M059J (cell line): ENCODE measurements around the gene NOTCH1. TPM values are rescaled to one million over a fixed set of nuclear protein-coding genes. Genes with fewer than 3 reads are reported as not detected.

Experiments
- DNase-seq: peaks from one replicate; pipeline ENCODE4 v3.0.0-alpha.2; 2012; ENCODE audit warnings: low read depth
- total RNA-seq: library from RNA; depleted of rRNA; stranded (reverse); fragments of >200 nt; shearing (Covaris generic); gene quantifications from 2 replicates; pipeline ENCODE4 v1.2.3, GENCODE V29; 2014

Gene NOTCH1
- total RNA-seq, 1 experiment from 2014 or later, result 12.1 TPM

DNA sequence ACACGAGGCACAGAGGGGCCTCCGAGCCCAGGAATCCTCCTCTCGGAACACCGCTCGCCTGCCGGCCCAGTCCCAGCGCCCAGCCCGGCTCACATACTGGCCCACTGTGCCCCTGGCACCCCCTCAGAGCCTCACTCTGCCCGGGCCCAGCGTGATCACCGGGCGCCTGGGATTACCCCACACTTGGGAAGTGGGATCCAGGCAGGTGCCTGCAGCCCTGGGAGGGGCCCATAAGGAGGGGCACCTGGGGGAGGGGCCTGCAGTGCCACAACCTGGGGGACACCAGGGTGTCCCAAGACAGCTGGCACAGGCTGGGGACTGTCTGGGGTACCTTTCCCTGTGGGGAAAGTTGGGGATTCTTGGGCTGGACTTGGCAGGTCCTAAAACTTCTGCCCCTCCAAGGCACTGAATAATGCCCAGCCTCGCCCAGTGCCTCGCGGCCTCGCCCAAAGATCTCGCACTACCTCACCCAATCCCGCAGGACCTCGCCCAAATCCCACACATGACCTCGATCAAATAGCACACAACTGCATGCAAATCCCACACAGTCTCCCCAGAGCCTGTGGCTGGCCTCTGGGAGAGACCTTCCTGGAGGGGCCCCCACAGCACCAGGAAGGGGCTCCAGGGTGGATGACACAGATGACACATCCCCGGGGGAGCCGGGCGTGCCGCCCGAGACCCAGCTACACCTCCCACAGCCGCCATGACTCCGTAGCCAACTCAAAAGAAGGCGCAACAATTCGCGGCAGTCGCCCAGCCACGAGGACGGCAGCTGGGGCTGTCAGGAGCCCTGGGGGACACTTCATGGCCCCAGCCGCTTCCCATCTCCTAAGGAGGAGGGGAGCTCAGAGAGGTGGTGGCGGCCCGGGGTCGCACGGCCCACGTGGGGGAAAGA is 13.7 kb downstream of the NOTCH1 start:
- no peak for DNase-seq

DNA sequence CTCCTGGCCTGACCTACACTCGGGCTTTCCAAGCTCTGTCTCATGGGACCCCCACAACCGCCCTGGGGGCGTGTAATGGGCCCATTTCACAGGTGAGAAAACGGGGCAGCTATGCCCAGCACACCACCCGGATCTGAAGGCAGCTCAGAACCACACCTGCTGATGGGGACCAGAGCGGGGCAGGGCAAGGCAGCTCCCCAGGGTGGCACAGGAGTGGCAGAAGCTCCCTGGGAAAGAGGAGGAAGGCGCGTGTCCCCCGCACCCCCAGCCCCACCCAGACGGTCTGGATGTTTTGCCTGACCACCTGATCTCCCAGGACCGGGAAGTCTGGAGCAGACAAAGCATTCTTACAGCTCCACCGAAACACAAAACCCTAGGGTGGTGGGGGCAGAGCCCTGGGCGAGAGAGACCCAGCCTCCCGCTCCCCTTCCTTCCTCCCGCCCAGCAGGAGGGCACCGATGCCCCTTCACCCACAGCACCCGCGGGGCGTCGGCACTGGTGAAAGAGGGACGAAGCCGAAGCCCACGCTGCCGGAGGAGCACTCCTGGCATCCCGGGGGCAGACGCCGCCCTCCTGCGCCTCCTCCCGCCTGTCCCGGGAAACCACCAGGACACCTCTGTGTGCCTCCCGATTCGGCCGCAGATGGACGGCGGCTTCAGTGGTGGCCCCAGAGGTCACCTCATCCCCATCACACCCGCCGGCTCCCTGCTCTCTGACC is 14.5 kb downstream of the NOTCH1 start:
- DNase-seq, result no peak

DNA sequence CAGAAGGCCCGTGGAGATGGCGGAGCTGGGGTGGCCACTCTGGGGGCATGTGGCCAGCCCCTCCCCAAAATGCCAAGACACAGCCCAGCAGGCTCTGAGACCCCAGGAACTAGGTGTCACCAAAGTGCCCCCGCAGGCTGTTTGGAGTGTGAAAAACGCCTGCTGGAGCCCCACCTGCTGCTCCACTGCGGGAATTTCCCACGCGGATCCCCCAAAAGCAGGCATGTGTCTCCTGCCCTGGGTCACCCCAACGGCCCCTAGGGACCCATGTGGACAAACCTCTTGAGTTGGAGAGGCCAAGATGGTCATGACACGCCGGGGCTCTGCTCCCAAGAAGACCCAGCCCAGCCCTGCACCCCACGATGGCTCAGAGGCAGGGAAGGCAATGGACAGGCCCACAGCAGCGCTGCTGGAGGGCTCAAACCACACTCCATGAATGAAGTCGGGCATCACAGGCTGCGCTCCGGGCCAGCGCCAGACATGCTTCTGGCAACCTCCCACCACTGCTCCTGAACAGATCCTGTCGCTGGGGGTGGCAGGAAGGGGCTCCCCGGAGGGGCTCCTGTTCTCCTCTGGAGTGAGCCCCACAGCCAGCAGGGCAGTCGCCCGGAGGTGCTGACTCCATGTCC is 15.3 kb downstream of the NOTCH1 start:
- no peak for DNase-seq

DNA sequence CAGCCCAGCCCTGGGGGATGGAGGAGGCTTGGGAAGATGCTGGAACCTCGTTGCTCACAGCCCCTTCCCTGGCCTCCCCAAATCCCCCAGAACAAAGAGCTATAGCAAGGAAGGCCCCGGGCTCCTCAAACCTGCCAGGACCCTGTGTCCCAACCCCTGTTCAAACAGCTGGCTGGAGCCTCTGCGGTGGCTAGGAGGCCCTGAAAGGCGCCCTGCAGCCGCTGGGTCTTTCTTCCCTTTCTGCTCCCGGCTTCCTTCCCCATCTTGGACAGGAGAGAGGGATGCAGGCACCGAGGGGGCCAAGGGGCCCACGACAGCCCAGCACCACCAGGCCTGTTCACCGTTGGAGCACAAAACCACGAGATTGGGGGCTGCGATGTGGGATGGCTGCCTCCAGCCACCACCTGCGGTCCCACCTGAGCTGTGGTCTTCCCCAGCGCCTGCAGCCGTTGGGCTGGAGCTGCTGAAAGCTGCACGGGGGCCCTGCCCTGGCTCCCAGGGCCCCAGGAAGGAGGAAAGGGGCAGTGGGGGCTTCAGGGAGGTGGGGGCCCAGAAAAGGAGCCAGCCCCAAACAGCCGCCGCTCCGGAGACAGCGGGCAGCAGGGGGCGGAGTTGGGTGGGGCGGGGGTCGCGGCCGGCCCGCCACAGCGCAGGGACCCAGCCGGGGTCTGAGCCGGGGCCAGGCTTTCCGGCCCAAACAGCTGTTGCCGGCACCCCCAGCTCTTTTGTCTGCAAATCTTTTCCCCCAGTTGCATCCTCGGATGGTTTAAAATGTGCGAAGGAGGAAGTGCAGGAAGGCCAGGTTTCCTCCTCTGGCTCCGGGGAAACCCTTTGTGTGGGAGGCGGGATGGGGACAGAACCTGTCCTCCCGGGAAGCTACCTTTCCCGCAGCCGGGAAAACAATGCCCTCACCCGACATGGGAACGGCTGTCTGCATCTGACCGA is 16.1 kb downstream of the NOTCH1 start:
- no peak for DNase-seq

DNA sequence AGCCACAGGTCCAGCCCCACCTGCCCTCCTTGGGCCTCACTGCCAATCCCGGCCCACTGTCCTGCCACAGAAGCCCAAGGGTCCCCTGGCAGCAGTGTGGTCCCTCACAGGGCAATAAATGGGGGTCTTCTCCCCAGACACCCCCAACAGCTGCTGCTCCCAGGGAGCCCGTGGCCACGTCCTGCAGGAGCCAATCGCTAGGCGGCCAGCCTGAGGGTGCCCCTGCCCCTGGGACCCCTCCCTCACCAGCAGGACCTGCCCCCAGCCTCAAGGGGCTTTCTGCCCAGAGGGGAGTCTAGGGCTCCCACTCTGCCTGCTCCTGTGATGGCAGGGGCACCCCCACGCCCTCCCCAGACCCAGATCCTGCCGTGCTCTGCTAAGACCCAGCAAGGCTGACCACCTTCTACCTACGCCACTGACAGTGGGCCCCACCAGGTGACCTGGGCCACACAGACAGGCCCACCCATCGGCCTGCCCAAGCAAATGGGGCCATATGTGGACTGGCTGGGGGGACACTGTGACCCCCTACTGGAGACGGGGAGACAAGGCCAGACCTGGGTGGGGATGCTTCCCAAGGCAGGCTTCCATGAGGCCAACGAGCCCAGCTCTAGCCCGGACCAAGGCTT is 17.0 kb downstream of the NOTCH1 start:
- no peak for DNase-seq

DNA sequence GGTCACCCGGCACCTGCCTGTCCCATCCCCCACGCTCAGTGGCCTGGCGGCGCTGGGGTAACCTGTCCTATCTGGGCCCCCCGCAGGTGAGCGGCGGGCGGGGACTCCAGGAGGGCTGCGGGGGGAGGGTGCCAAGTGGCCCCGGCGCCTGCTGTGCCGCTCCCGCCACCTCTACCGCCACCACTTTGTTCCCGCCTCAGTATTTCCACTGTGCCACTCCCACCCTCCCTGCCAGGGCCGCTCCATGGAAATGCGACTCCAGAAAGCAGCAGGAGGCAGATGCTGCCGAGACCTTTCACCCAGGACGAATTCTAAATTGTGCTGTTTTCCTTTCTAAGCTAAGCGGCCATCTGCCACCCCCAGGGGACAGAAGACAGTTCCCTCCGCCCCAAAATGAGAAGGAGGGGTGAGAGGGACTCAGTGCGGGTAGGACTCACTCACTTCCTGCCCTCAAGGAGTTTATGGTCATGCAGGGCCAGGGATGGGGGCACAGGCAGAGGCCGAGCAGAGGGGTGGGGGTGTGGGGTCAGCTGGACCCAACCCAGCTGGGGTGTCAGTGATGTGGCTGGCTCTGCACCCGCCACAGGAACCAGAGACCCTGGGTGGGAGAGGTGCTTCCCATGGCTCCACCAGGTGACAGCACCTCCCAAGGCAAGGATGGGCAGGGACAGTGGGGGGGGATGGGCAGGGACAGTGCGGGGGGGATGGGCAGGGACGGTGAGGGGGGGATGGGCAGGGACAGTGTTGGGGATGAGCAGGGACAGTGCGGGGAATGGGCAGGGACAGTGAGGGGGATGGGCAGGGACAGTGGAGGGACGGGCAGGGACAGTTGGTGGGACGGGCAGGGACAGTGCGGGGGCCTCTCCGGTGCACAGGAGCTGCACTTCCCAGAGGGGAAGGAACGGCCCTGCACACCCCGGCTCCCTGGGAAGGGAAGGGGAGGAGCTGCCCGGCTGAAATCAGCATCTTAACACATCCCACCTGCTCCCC is 17.8 kb downstream of the NOTCH1 start:
- no peak for DNase-seq

DNA sequence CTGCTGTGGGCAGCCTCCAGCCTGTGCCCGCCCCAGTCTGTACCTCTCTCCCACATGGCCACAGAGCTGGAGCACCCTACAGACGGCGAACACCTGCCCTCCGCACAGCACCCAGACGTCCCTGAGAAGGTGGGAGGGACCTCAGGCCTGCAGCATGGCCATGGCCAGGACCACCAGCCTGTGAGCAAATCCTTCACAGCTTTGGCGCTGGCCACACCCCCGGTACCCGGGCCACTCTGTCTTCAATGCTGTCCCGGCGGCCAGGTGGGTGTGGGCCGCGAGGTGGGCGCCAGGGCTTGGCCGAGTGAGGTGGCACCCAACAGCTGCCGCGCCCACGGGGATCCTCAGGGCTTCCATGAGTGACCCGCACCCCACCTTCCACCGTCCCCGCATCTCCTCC is 18.7 kb downstream of the NOTCH1 start:
- DNase-seq, result no peak

DNA sequence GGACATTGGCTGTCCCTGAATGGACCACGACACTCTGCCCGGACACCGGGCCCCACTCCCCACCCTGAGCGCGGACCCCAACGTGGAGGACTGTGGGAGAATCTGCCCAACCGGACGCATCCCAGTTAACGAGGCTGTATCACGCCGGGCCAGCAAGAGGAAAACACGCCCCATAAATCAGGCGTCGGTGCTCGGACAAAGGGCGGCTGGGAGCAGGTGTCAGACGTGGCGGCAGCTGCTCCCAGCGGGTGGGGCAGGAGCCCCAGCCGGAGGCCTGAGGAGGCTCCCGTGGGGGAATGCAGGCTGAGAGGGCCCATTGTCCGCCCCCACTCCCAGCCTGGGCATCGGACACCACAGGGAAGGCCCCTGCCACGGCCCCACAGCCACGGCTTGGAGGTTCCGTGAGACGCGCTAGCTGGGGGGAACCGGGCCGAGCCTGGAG is 19.2 kb downstream of the NOTCH1 start:
- DNase-seq, result no peak

DNA sequence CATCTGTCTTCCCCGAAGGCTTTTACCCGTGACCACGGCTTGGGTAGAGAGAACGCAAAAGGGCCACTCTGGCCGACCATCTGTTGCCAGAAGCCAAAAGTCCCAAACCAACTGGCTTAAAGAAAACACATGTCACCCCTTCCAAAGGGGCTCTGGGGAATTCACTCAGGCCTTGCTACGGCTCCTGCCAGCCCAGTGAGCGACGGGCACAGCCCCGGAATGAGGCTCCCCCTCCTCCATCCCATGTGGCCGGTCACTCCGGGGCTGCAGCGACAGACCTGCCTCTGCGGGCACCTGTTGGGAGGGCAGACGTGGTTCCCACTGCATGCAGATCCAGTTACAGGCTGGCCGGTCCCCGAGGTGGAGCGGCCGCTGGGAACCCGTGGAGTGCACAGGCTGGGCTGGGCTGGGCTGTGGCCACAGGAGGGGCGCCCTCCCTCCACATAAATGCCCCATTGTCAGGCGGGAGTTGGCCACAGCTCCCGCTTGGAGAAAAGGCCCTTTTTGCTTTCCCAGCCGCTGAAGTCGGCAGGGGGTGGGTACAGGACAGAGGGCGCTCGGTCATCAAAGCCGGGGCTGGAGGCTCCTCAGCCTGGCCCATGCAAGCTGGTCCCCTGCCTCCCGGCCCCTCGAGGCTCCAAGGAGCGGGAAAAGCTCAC is 19.9 kb downstream of the NOTCH1 start:
- DNase-seq, result peak; percentile 24

DNA sequence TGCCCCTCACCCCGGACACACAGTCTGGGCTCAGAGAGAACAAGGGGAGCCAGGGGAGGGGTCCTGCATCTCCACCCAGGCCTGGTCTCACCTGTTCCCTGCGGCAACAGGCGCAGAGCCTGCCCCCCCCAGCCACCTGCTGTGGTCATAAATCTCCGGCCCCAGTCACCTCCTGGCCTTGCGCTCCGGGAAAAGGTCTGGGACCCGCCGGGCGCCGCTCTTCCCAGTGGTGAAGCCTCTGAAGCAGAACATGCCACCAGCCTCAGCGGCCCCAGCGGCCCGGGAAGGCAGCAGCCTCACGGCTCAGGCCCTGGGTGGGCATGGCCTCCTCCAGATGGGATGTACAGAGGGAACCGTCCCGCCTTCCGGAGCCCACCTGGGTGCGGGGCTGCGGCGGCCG is 20.6 kb downstream of the NOTCH1 start:
- no peak for DNase-seq

DNA sequence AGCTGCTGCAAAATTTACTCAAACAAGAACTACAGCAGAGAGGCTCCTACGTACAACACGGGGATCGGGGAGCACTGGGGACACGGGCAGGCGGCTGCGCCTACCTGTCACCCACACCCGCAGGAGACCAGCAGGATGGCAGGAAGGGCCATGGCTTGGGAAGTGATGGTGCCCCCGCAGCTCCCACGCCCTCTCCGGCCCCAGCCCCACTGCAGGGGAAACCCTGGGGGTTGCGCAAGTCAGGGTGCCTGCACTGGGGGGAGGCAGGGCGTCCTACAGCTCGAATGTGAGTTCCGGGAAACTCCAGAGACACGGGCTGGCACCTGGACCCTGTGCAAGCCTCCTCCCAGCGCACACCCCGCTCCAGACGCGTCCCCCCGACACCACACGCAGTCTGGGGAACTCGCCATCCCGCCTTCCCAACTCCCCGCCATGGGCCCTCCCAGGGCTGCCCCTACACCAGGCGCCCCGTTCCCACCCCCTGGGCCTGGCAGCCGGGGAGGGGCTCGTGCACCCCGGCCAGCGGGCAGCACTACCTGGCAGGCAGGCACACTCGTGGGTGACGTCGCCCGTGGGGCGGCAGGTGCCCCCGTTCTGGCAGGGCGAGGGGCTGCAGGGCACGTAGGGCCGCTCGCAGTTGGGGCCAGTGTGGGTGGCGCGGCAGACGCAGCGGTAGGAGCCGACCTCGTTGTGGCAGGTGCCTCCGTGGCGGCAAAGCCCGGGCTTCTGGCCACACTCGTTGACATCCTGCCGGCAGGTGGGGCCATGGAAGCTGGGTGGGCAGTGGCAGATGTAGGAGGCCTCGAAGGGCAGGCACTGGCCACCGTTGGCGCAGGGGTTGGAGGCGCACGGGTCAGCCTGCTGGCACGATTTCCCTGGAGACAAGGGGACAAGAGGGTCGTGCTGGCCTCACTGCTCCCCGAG is 23.3 kb downstream of the NOTCH1 start:
- no peak for DNase-seq

DNA sequence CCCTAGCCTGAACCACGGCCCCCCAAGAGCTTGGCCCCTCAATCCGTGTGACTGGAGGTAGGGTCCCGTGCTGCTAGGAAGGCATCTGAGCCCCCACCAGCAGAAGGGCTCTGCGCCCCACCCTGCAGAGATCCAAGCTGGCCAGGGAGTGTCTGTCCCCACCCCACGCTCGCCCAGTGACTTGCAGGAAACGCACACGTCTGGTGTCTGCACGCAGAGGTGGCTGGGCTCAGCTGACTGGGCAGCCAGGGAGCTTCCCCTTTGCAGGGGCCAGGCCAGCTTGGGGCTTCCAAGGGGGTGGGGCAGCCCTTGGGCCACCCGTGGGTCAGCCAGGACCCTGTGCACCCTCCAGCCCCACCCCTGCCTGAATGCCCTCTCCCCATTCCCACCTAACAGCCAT is 24.3 kb downstream of the NOTCH1 start:
- no peak for DNase-seq

DNA sequence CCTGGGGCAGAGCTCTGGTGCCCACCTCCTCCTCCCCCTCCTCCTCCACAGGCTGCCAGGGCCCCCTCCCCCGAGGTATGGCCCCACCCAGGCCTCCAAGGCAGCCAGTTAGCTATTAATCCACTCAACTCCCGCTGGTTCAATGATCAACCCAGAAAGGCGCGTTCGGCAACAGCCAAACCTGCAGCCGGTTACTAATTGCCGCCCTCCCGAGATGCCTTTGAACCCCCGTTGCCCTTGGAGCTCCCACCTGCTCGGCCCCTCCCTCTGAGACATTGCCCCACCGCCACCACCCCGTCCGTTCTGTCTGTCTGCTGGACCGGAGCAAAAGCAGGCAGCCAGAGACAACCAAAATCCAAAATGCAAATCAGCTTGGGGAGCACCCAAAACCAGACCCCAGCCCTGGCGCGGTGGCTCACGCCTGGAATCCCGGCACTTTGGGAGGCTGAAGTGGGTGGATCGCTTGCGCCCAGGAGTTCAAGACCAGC is 25.8 kb downstream of the NOTCH1 start:
- no peak for DNase-seq

DNA sequence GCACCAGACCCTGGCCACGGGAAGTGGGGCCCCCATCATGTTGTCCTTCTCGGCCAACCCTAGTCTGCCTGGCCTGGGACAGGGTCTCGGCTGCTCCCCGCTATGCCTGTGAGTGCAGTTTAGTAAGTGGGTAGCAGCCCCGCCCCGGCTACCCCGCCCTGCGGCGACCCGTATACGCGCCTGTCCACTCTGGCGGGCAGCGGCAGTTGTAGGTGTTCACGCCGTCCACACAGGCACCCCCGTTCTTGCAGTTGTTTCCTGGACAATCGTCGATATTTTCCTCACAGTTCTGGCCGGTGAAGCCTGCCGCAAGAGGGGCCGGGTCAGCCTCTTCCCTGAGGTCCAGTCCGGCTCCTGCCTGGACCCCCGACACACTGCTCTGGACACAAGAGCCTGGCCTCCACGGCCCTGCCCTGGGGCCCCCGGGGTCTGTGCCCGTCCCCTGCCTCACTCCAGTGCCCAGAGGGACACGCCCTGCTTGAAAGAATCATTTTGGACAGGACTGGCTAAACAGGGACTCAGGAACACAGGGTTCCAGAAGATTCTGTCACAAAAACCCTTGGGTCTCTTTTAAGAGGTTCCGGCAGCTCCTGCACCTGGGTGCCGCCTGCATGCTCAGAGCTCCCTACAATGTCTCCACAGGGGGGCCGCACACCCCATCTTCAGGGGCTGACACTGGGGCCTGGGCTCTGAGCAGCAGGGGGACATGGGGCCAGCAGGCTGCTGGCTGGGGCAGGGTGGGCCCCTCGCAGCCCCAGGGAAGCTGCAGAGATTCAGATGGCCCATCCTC is 26.4 kb downstream of the NOTCH1 start:
- no peak for DNase-seq

DNA sequence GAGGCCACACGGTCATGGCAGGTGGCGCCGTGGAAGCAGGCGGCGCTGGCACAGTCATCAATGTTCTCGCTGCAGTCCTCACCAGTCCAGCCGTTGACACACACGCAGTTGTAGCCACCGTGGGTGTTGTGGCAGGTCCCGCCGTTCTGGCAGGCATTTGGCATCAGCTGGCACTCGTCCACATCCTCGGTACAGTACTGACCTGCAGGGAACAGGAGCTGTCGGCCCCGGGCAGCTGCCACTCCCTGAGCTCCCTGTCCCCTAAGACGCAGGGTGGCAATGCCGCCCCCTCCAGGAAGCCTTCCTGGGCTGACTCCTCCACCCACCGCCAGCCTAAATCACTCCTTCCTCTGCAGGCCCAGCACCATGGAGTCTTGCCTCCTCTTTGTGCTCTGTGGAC is 27.2 kb downstream of the NOTCH1 start:
- DNase-seq, result no peak

DNA sequence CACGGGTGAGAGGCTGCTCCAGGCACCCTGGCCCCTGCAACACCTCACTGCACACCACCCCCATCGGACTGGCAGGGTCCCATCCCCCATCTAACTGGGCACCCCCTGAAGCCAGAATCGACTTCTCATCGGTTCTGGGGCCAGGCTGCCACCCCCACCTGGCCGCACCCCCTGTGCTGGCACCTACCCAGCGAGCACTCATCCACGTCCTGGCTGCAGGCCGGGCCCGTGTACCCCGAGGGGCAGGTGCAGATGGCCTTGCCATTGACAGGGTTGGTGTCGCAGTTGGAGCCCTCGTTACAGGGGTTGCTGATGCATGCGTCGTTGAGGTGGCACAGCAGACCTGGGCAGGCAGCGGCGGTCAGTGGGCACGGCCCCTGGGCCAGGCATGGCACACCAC is 27.9 kb downstream of the NOTCH1 start:
- DNase-seq, result no peak
